ENCODE data around the gene FAM219A. TPM values are rescaled to one million over a fixed set of nuclear protein-coding genes. Genes with fewer than 3 reads are reported as not detected.

The FAM219A gene
- total RNA-seq, 1 experiment from 2014 or later, result 14.7 TPM

- peak; percentile 92 to 96 for TF ChIP-seq CTCF (IDR thresholded peaks at IDR 0.05; ENCODE audit: insufficient read depth in 1 of 2, low read depth in 1 of 2, low read length in 1 of 2, severe bottlenecking in 1 of 2, unreplicated experiment in 1 of 2)
- Mint-ChIP-seq H3K36me3 (ENCODE audit: insufficient read depth, unreplicated experiment) (peaks cover 6% of the 10 kb centered on the region), H3K4me3 (ENCODE audit: unreplicated experiment) (peak overlapping the region; percentile 67), H3K4me1 (ENCODE audit: low read depth, unreplicated experiment) (peaks cover 26% of the 10 kb centered on the region), H3K27ac (ENCODE audit: unreplicated experiment) (no peak overlapping the region), H3K9me3 (ENCODE audit: unreplicated experiment) (no peaks in the 10 kb centered on the region), H3K27me3 (ENCODE audit: insufficient read depth, unreplicated experiment) (no peaks in the 10 kb centered on the region)
- ChIA-PET CTCF (interaction anchor here (0.5 to 7.5 kb wide), 7 partner anchors 24 to 1397 kb away, joined by 3 to 105 read pairs (median 4); no protein-coding TSS in a partner anchor), POLR2A (no interaction called here)
- Histone ChIP-seq H3K27me3 (replicated peaks; ENCODE audit: control insufficient read depth, insufficient read depth, low read length) (no peaks in the 10 kb centered on the region), H3K9me3 (no peaks in the 10 kb centered on the region), H3K4me3 (ENCODE audit: low read depth, low read length) (no peak overlapping the region), H3K36me3 (ENCODE audit: control insufficient read depth, insufficient read depth, low read length) (no peaks in the 10 kb centered on the region), H3K4me1 (peaks cover 21% of the 10 kb centered on the region)
- intact Hi-C loops (cut with micrococcal nuclease; ENCODE audit: unreplicated experiment), result loop anchor here (1.0 to 5.0 kb wide), 4 partner anchors 47 to 332 kb away; partner anchors contain the start of gene UBAP2
- peak; percentile 89 to 90 for DNase-seq
- BruUV-seq (replicated peaks), result no TSS peak
Measured at GRCh38 chr9:34379334-34380033, 78.9 kb downstream of the FAM219A start.

GRCh38 chr9:34378376-34379060 lies 79.9 kb downstream of the FAM219A start:
- Mint-ChIP-seq H3K9me3 (ENCODE audit: unreplicated experiment) (no peaks in the 10 kb centered on the region), H3K27me3 (ENCODE audit: insufficient read depth, unreplicated experiment) (no peaks in the 10 kb centered on the region), H3K27ac (ENCODE audit: unreplicated experiment) (no peak overlapping the region), H3K4me1 (ENCODE audit: low read depth, unreplicated experiment) (peaks cover 26% of the 10 kb centered on the region), H3K4me3 (ENCODE audit: unreplicated experiment) (no peak overlapping the region), H3K36me3 (ENCODE audit: insufficient read depth, unreplicated experiment) (peaks cover 12% of the 10 kb centered on the region)
- no peak for TF ChIP-seq CTCF (IDR thresholded peaks at IDR 0.05; ENCODE audit: insufficient read depth in 1 of 2, low read depth in 1 of 2, low read length in 1 of 2, severe bottlenecking in 1 of 2, unreplicated experiment in 1 of 2)
- DNase-seq, result no peak
- Histone ChIP-seq H3K4me3 (ENCODE audit: low read depth, low read length) (no peak overlapping the region), H3K4me1 (peaks cover 29% of the 10 kb centered on the region), H3K27me3 (replicated peaks; ENCODE audit: control insufficient read depth, insufficient read depth, low read length) (no peaks in the 10 kb centered on the region), H3K36me3 (ENCODE audit: control insufficient read depth, insufficient read depth, low read length) (no peaks in the 10 kb centered on the region), H3K9me3 (no peaks in the 10 kb centered on the region)
- POLR2A ChIA-PET, result no interaction called here
- no TSS peak for BruUV-seq (replicated peaks)
- intact Hi-C loops (cut with micrococcal nuclease; ENCODE audit: unreplicated experiment), result loop anchor here (1.0 to 5.0 kb wide), 4 partner anchors 46 to 331 kb away; partner anchors contain the start of gene UBAP2
- CTCF ChIA-PET, result interaction anchor here (0.7 to 7.5 kb wide), 6 partner anchors 25 to 213 kb away, joined by 3 to 105 read pairs (median 6); no protein-coding TSS in a partner anchor

- Mint-ChIP-seq H3K27ac (ENCODE audit: unreplicated experiment) (peak overlapping the region; percentile 49), H3K4me1 (ENCODE audit: low read depth, unreplicated experiment) (peaks cover 26% of the 10 kb centered on the region), H3K36me3 (ENCODE audit: insufficient read depth, unreplicated experiment) (peaks cover 17% of the 10 kb centered on the region), H3K9me3 (ENCODE audit: unreplicated experiment) (no peaks in the 10 kb centered on the region), H3K4me3 (ENCODE audit: unreplicated experiment) (peak overlapping the region; percentile 88), H3K27me3 (ENCODE audit: insufficient read depth, unreplicated experiment) (no peaks in the 10 kb centered on the region)
- BruUV-seq (replicated peaks), result no TSS peak
- intact Hi-C loops (cut with micrococcal nuclease; ENCODE audit: unreplicated experiment), result loop anchor here (1.0 to 5.0 kb wide), 5 partner anchors 48 to 330 kb away; partner anchors contain the start of genes DCAF12, DNAI1, FAM219A and KIF24
- Histone ChIP-seq H3K27me3 (replicated peaks; ENCODE audit: control insufficient read depth, insufficient read depth, low read length) (no peaks in the 10 kb centered on the region), H3K9me3 (no peaks in the 10 kb centered on the region), H3K4me1 (peaks cover 29% of the 10 kb centered on the region), H3K36me3 (ENCODE audit: control insufficient read depth, insufficient read depth, low read length) (no peaks in the 10 kb centered on the region; the same call in 1 of the 2 replicates), H3K4me3 (ENCODE audit: low read depth, low read length) (peak overlapping the region; percentile 89)
- ChIA-PET POLR2A (interaction anchor here (1.0 to 1.4 kb wide), 3 partner anchors 25 to 50 kb away, joined by 4 to 8 read pairs (median 5); no protein-coding TSS in a partner anchor), CTCF (interaction anchor here (0.6 to 7.5 kb wide), 6 partner anchors 25 to 303 kb away, joined by 3 to 105 read pairs (median 6); no protein-coding TSS in a partner anchor)
- DNase-seq, result peak; percentile 60 to 69
- TF ChIP-seq CTCF (IDR thresholded peaks at IDR 0.05; ENCODE audit: insufficient read depth in 1 of 2, low read depth in 1 of 2, low read length in 1 of 2, severe bottlenecking in 1 of 2, unreplicated experiment in 1 of 2), result no peak
Measured at GRCh38 chr9:34377404-34377746, 81.0 kb downstream of the FAM219A start.

Data from Caco-2 (cell line).